Measurements from ENCODE around the gene ADAMTS2. TPM values are rescaled to one million over a fixed set of nuclear protein-coding genes. Genes with fewer than 3 reads are reported as not detected.

The ADAMTS2 gene
- total and polyA plus RNA-seq, 2 of the 8 experiments (the other 6 are each of a cell fraction or from before 2014, with no cell fraction given): 6.6 to 7.3 TPM

DNA sequence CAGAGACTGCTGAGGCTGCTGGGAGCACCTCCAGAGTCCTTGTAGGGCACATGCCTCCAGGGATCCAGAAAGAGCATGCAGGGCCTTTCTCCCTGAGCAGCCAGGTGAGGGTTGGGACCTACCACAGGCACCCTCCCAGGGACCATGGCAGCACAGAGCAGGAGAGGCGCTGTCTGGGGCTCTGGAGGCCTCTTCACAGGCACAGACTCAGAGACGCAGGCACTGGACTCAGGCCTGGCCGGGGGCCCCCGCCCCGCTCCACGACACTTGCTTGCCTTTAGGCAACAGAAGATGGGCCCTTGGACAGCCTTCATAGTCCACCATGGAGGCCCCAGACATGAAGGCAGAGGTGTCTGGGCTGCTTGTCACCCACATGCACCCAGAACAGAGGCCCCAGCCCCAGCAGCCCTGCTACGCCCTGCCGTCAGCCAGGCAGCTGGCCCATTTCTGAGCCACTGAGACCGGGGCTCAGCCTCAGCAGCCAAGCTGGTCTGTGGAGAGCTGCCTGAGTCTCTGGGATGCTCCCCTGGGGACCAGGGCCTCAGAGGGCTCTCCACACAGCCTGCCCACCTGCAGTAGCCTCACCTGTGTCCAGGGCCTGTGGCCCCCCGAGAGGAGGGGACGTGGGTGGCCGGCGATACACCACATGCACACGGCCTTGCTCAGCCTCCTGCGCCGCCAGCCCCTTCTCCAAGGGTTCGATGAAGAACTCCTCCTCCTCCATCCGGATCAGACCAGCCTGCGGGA is 72.8 kb downstream of the ADAMTS2 start:
- Histone ChIP-seq H2BK5ac (ENCODE audit: low read depth, low read length) (no peak overlapping the region), H3K79me1 (ENCODE audit: low read depth, low read length) (no peaks in the 10 kb centered on the region), H2BK120ac (replicated peaks; ENCODE audit: low read depth, low read length) (no peak overlapping the region), H3K23ac (ENCODE audit: insufficient read length) (no peak overlapping the region), H4K5ac (ENCODE audit: insufficient read length, low read depth, low read length) (peak overlapping the region; percentile 43), H2BK15ac (ENCODE audit: low read length) (no peak overlapping the region), H2AK5ac (ENCODE audit: low read depth, low read length) (no peak overlapping the region), H3K18ac (ENCODE audit: extremely low read depth, low read length) (no peak overlapping the region), H3K4me1 (replicated peaks in 1 of 4; ENCODE audit: control insufficient read depth in 3 of 4, insufficient read depth in 4 of 4, low read length in 3 of 4) (peaks cover 0 to 2% (median under 1%) of the 10 kb centered on the region in 4 experiments; a peak in 1 of 7 replicates), H3K4ac (replicated peaks; ENCODE audit: insufficient read length, low read depth, low read length) (no peak overlapping the region), H4K8ac (ENCODE audit: extremely low read depth, insufficient read depth, low read length) (peak overlapping the region; percentile 92), H4K20me1 (replicated peaks in 1 of 2; ENCODE audit: control insufficient read depth in 1 of 2, insufficient read depth in 2 of 2, low read length in 2 of 2) (peaks cover 0 to 1% of the 10 kb centered on the region in 2 experiments), H2BK12ac (ENCODE audit: low read depth, low read length) (no peak overlapping the region), H3K9ac (replicated peaks in 1 of 4; ENCODE audit: extremely low read depth in 1 of 4, low read depth in 3 of 4, low read length in 3 of 4) (no peak overlapping the region), H3K27ac (ENCODE audit: low read depth, low read length) (no peak overlapping the region), H3K27me3 (replicated peaks in 1 of 4; ENCODE audit: control insufficient read depth in 3 of 4, extremely low read depth in 1 of 4, insufficient read depth in 3 of 4, low read length in 3 of 4) (no peaks in the 10 kb centered on the region), H3K23me2 (ENCODE audit: low read depth, low read length) (no peaks in the 10 kb centered on the region), H3K56ac (replicated peaks; ENCODE audit: insufficient read length, low read depth, low read length) (no peak overlapping the region), H2AFZ (ENCODE audit: low read length) (no peak overlapping the region), H3K4me3 (ENCODE audit: extremely low read depth in 1 of 4, insufficient read depth in 2 of 4, low read depth in 3 of 4, low read length in 4 of 4) (no peak overlapping the region), H2BK20ac (ENCODE audit: low read length) (no peak overlapping the region), H3K79me2 (ENCODE audit: control insufficient read depth in 1 of 2, insufficient read depth in 2 of 2, low read length in 2 of 2) (no peaks in the 10 kb centered on the region), H3K4me2 (ENCODE audit: insufficient read depth in 1 of 2, low read depth in 2 of 2, low read length in 2 of 2) (no peak overlapping the region), H4K91ac (replicated peaks; ENCODE audit: insufficient read length, low read length) (no peak overlapping the region), H3K14ac (ENCODE audit: insufficient read length) (no peak overlapping the region), H3K9me3 (ENCODE audit: insufficient read depth in 2 of 2, low read depth in 1 of 2, low read length in 1 of 2) (no peaks in the 10 kb centered on the region; a peak in 1 of 4 replicates), H3K36me3 (ENCODE audit: control insufficient read depth in 2 of 4, insufficient read depth in 4 of 4, low read length in 3 of 4) (no peaks in the 10 kb centered on the region)
- CTCF ChIA-PET (ENCODE audit: partially characterized antibody): interaction anchor here (1.2 to 3.4 kb wide), 3 partner anchors 9 to 104 kb away, joined by 3 to 15 read pairs (median 9); no protein-coding TSS in a partner anchor
- no peak for DNase-seq (ENCODE audit: low read depth in 1 of 2, low spot score in 2 of 2)
- no peak for FAIRE-seq
- POLR2A ChIA-PET (ENCODE audit: partially characterized antibody): no interaction called here
- WGBS, 2 experiments (ENCODE audit: extremely low coverage in 1 of 2, insufficient coverage in 1 of 2, insufficient read length in 1 of 2, insufficient replicate concordance in 2 of 2, low coverage in 1 of 2, low lambda C conversion rate in 2 of 2, missing lambda C conversion rate in 1 of 2): 89% methylated on average over 14 of the region's 19 CpGs; no CpG with 5 or more reads in 1 of the 2 experiments
- TF ChIP-seq EZH2 (IDR thresholded peaks at IDR 0.05; ENCODE audit: low read depth, low read length, severe bottlenecking): no peak
- TF ChIP-seq POU5F1 (IDR thresholded peaks at IDR 0.05; ENCODE audit: low read depth, low read length): no peak
- TF ChIP-seq, protein P1, sequence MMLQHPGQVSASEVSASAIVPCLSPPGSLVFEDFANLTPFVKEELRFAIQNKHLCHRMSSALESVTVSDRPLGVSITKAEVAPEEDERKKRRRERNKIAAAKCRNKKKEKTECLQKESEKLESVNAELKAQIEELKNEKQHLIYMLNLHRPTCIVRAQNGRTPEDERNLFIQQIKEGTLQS (IDR thresholded peaks at IDR 0.05; ENCODE audit: insufficient read depth, low read depth, low read length): no peak
- TF ChIP-seq PHF8 (conservative IDR thresholded peaks at IDR 0.05; ENCODE audit: low read depth, low read length): no peak
- TF ChIP-seq SIRT6 (IDR thresholded peaks at IDR 0.05; ENCODE audit: low read length): no peak
- TF ChIP-seq CBX8 (IDR thresholded peaks at IDR 0.05; ENCODE audit: borderline replicate concordance, low read depth, low read length): no peak
- TF ChIP-seq SP4 (IDR thresholded peaks at IDR 0.05; ENCODE audit: low read length): no peak
- no peak for TF ChIP-seq KDM1A (IDR thresholded peaks at IDR 0.05; ENCODE audit: borderline replicate concordance, low read length)
- TF ChIP-seq TBP (IDR thresholded peaks at IDR 0.05; ENCODE audit: low read depth, low read length): no peak
- TF ChIP-seq KDM5A (IDR thresholded peaks at IDR 0.05; ENCODE audit: low read length): no peak
- no peak for TF ChIP-seq SAP30 (IDR thresholded peaks at IDR 0.05; ENCODE audit: insufficient read depth, insufficient replicate concordance, low read length)
